ENCODE measurements around the gene WFIKKN2.
"Not testable (repeated sequence)": the region's sequence is repeated elsewhere in the genome, so short reads cannot be mapped to it uniquely, and the experiment has no call there.

WFIKKN2 gene

DNA sequence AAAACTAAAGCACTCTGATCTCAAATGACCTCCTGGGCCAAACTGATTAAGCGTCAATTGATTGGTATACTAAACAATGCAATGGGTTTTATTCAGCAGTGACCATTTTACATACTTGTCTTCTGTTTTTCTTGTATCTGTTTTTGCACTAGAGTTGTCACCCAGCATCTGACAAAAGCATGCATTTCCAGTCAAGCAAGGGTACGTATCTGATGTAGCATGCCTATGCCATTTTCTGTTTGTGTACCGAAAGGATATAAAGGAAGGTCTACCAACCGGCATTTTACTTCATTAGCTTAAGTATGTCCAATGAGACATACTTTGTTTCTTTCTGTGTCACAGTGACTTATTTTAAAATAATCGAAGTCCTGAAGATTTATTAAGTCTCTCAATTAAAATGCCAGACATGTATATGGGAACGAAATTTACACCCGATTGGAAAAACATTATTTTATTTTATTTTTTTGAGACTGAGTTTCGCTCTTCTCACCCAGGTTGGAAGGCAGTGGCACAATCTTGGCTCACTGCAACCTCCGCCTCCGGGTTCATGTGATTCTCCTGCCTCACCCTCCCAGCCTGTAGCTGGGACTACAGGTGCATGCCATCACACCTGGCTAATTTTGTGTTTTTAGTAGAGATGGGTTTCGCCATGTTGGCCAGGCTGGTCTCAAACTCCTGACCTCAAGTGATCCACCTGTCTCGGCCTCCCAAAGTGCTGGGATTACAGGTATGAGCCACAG lies 23.3 kb downstream of the WFIKKN2 start:
- no peak for DNase-seq

DNA sequence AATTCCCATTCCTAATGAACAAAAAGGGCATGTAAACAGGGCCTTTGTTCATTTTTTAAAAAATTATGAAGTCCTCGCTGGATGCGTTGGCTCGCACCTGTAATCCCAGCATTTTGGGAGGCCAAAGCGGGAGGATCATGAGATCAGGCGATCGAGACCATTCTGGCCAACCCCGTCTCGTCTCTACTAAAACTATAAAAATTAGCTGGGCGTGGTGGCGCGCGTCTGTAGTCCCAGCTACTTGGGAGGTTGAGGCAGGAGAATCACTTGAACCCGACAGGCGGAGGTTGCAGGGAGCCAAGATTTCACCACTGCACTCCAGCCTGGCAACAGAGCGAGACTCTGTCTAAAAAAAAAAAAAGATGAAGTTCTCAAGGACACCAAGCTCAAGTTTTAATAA lies 24.3 kb downstream of the WFIKKN2 start:
- DNase-seq, result not testable (repeated sequence)

DNA sequence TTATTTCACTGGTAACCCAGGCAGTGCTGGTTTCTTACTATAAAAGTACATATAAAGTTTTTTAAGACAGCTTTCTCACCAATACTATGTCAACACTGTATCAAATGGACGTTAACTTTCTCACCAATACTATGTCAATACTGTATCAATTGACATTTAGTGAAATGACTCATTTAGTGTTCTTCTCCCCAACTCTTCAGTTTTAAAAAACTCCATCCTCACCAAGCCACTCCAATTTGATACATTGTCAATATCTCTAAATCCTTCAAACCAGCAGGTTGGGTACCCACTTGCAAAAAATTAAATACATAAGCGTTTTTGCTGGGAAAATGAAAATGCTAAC lies 25.9 kb downstream of the WFIKKN2 start:
- no peak for DNase-seq

DNA sequence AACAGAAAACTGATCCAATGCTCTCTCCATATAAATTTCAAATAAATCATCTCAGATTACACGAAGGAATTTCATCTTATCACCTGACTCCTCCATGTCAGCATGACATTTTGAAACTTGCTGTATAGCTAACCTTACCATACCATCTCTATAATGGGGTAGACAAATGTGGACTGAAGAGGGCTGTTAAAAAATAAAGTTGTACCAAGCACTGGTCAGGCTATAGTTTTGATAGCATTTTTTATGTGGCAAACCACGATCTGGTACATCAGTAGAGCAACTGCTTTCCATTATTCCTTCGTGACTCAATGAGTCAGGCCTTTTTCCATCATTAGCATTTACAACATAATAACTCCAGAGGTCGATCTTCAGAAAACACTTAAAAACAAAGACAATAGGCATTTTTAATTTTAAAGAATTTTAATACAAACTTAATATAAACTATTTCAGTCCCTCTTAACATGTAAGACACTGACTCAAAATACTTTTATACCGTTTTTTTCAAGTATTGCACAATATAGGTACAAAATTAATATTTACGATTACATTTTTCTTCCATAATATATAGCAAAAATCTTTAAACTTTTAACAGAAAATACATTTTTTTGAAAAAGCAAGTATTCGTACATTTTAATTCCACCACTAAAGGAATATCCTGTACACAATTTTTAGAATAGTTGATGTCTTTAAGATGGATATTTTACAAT lies 26.6 kb downstream of the WFIKKN2 start:
- no peak for DNase-seq

DNA sequence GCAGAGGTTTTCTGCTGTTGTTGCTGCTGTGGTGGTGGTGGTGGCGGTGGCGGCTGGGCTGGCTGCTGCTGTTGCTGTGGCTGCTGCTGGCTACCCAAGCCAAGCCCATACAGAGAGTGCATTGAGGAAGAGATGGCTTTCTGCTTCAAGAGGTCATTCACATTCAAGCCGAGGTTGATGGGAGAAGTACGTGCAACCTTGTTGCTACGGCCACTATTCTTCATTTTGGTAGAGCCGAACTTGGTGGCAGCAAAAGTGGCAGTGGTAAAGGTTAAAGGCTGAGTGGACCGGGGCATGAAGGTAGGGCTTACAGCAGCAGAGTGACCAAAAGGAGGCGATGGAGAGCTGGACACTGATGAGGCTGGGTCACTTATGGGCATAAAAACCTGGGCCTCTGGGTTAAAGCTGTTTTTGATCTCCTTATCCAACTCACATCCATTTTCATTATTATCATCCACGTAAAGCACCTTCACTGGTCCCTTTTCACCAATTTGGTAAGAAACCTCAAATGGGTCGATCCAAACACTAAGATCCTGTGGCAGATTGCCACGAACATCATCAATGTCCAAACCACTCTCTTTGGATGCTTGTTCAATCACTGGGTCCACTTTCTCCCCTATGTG lies 27.9 kb downstream of the WFIKKN2 start:
- DNase-seq, result no peak

DNA sequence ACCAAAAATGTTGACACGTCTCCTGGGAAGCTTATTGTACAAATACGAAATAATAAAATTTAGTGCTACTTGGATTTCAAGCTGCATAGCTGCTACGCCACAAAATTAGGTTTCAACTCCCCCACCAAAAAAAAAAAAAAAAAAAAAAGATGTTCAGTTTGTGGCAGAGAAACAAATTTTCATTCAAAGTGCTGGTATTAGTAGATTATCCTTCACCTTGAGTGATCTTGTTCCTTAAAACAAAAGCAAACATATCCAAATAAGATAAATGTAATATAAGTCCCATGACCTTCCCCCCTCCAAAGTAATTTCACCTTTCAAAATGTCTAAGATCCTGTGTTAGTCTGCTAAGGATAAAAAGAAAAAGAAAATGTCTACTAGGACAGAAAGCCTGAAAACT lies 28.5 kb downstream of the WFIKKN2 start:
- no peak for DNase-seq

DNA sequence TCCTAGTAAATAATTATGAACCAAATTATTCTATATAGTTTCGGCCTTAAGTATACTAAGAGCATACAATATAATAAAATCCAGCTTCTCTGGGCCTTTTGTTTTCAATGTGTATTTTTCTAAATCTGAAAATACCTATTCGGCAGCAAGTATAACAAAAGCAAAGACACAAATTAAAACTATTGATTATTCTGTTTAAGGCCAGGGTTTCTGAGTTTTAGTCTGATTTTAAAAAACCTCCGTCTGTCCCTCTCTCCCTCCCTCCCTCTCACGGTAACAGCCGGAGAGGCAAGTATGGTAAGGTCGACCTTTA lies 29.3 kb downstream of the WFIKKN2 start:
- no peak for DNase-seq

DNA sequence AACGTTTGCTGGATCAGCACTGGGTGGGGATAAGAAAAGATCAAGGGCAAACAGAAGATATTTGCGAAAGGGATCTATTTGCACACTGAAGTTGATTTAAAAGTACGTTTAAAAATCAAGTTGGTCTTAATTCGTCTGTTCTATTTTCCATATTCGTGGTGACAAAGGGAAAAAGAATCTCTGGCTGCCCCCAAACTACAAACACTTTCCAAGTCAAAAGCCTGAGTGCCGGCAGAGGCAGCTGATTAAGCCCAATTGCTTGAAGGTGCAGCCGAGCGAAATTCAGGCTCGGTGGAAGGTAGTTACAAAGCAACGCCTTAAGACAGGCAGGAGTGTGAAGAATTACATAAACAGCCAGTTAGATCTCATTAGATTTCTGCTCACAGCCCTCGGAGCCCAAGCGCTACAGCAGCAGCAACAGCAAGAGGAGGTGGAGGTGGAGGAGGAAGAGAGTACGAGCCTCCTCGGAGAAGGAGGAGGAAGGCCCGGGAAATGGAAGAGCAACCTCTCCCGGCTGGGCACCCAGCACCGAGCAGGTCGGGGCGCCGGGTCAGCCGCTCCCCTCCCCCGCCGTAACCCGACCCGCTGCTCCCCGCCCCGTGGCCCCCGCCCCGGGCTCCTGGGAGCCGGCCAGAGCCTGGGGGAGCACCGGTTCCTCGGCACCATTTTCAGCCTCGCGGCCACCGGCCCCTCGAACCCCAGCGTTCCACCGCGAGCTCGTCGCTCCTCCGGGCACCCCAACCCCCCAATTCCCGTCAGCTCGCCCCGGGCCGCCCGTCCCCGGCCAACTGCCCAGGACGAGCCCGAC lies 29.9 kb downstream of the WFIKKN2 start:
- DNase-seq, result peak in 1 of 2 experiments; percentile 22

DNA sequence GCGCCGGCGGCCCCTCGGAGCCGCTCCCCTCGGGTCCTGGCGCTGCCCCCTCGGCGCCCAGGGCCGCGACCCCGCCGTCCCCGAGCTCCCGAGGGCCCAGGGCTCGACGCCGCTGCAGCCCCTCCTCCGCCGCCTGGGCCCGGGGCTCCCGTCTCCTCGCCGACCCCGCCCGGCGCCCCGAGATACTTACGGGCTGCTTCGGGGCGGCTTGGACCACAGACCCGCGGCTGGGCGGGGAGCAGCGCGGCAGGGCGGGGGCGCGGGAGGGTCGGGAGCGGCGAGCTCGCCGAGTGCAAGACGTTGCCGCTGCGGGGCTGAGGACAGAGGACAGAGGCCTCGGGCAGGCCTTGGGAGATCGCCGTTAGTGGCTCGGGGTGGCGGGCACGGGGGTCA lies 30.5 kb downstream of the WFIKKN2 start:
- no peak for DNase-seq

DNA sequence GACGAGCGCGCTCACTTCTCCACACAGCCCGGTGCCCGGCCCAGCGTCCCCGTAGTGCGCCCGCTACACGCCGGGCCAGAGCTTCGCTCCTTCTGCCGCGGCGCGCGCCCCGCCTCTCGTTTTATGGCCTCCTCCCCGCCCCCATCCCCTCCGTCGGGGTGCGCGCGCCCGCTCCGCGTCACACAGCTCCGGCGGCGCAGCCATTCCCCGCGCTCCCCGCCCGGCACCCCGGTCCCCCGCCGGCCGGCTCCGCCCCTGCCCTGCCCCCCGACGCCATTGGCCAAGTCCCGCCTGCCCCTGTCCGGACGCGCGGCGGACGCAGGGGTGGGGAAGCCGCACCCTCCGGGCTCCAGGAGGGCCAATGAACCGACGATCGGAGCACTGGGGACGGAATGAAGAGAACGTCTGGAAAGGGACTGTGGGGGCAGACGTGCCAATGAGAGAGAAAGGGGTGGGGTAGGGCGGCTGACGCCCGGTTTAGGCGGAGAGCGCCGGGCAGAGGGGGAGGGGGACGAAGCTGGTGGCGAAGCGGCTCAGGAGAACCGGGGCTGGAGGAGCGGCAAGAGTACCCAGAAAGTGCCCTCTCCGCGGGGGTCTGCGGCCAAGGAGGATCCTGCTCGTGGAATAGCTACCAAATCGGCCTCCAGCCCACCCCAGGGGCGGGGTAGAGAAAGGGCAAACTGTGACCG lies 31.0 kb downstream of the WFIKKN2 start, which contains the start of gene TOB1:
TOB1 (minus strand) TSS at position 94 of the 689 bp plus-strand sequence. CDS start 2,337 bp downstream, outside the sequence.
- DNase-seq, result peak; percentile 85 to 97

DNA sequence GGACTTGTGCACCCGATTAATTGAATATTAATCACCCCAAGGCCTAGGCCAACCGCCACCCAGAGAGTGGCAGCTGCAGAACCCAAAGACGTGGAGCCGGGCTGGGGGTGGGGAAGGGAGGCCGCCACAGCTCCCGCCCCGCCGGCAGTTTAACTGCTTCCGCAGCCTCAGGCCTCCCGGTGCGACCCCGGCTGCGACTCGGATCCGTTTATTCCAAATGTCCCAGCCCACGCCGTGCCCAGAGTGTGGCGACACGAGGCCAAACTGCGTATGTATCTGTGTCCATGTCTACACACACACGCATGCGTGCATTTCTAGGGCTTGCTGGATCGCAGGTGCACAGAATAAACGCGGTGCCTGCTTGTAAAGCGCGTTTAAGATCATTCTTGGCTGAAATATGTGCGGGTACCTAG lies 31.6 kb downstream of the WFIKKN2 start:
- DNase-seq, result no peak

DNA sequence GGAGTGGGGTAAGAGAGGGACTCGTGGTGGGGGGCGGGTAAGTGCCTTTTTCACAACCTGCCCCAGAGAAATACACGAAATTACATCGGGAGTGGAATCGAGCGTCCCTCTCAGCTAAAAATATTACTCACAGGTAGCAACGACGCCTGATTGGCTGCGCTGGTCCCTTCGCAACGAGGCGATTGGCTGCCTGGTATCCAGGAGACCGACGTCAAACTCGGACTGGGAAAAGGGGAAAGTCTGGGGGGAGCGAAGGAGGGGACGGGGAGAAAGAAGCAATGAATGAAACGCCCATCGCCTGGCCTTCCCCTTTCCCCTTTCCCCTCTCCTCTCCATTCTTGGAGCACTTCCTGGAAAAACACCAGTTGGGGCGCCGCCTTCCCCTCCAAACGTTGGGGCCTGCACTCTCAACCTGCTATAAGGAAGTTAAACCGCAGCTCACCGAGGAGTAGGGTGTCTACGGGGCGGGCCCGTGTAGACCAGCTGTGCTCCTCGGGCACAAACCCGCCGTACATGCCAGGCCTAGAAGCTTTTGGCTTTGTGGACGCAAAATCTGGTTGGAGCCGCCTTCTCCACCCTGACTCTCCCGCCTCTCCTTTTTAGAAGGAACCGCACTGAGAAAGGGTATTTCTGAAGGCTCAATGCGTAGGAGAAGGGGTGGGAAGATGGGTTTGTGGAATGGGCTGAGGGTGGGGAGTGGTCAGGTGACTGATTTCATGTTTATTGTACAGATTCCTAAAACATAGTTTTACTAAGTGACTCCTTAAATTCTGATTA lies 32.2 kb downstream of the WFIKKN2 start:
- DNase-seq, result peak; percentile 80 to 82

DNA sequence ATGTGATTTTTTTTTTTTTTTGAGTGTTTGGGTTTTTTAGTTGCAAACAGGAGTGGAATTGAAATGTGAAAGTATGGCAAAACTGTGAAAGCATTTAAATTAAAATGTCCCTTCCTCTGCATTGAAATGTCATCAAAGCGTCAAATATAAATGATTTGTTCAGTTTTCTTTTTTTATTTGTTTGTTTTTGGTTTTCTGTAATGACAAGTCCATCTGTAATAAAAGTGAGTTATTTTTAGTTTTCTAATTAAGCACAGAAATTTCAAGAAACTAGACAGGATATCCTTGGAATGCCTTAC lies 32.7 kb downstream of the WFIKKN2 start:
- no peak for DNase-seq

DNA sequence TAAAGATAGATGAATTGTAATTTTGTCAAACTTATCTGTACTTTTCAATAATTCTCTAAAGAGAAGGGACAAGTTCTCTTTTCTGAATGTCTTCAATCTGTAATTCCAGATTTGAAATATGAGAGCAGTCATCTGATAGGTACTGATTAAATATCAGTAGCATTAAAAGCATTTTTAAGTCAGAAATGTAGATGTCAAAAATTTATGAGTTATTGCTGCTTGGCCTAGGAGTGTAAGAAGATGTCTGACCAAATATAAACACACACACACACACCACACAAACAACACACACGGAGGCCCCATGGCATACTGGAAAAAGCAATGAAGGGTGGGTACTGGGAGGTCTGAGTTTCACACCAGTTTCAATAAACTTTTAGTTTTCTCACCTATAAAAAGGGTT lies 33.2 kb downstream of the WFIKKN2 start:
- DNase-seq, result no peak

DNA sequence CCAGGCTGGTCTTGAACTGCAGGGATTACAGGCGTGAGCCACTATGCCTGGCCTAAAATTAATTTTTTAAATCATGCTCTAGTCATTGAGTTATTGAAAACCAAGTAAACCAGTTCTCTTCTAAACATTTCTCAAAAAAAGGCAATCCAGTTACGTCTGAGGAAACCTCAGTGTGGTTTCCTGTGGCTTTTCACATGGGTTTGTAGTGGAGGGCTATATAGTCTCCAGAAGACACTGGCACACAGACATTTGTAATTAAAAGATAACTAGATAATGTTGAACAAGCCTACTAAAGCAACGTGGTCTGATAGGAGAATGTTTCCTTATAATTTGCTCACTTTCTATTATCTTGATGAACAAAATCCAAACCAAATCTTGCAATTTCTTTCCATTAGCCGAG lies 36.0 kb downstream of the WFIKKN2 start:
- DNase-seq, result no peak

DNA sequence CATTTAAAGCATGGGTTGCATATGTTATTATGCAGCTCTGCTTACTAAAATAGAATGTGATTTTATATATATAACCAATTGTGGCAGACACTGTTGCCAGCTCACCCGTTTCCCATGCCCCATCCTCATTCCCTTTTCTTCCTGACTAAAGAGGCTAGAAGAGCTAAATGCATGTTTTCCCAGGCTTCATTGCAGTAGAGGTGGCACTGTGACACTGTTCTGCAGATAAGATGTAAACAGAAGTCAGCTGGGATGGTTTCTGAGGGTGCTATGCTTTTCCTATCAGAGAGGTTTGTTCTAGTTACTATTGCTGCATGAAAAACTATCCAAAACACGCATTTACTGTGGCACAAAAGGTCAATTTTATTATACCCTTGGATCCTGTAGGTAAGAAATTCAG lies 36.5 kb downstream of the WFIKKN2 start:
- no peak for DNase-seq

DNA sequence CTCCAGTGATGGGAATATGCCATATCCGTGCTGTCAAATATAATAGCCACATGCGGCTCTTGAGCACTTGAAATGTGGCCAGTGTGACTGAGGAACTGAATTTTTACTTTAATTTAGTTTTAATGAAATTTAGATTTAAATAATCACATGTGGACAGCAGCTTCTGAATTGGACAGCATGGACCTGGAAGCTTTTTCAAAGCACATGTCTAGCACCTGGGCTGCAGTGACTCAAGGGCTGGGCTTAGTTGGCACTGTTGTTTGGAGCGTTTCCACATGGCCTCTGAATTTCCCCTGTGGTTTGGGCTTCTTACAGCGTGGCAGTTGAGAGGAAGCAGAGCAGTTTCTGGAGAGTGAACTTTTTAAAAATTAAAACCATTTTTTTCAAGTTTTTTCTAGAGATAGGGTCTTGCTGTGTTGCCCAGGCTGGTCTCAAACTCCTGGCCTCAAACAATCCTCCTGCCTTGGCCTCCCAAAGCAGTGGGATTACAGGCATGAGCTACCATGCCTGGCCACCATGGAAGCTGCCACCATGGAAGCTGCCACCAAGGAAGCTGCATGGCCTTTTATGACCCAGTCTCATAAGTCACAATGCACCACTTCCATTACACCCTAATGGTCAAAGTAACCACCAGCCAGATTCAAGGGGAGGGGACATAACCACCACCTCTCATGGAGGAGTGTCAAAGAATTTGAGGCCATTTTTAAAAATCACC lies 37.5 kb downstream of the WFIKKN2 start:
- no peak for DNase-seq

DNA sequence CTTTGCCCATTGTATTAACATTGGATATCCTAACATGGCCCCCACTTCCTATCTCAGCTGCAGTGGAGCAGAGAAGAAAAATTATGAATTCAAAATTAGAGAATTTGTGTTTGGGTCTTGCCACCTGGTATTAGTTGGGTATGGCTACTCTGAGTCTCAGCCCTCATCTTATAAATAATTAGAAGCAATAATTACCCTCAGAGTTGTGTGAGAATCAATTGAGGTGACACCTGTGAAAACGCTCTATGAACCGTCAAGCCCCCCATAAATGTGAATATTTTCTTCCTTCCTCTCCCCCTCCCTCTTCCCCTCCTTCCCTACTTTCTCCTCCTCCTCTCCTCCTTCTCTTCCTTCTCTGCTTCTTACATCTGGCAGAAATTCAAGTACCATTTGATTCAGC lies 39.7 kb downstream of the WFIKKN2 start:
- DNase-seq, result no peak

DNA sequence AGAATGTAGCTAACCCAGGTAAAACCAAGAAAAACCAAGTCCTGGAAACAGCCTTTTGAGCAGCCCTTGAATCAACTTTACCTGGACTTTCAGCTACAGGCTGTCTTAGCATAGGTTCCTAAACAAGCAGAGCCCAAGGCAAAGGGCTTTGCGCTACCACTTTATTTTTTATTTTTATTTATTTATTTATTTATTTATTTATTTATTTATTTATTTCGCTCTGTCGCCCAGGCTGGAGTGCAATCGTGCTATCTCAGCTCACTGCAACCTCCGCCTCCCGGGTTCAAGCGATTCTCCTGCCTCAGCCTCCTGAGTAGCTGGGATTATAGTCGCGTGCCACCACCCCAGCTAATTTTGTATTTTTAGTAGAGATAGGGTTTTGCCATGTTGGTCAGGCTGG lies 41.7 kb downstream of the WFIKKN2 start:
- not testable (repeated sequence) for DNase-seq

DNA sequence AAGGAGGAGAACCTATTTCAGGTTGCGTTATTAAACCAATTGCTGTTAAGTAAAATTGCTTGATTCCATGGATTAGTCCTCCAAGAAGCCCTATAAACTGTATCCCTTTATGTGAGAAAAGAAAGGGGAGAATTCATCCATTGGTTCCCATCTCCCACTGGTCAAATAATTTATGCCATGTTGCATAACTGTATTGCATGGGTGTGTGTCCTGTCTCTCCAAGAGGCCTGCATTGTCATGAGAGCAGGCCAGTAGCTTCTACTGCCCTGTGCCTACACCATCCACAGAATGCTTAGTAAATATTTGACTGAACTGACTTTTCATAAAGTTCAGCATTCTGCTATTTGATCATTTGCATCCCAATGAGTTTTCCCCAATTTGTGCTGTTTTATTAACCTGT lies 42.5 kb downstream of the WFIKKN2 start:
- no peak for DNase-seq

DNA sequence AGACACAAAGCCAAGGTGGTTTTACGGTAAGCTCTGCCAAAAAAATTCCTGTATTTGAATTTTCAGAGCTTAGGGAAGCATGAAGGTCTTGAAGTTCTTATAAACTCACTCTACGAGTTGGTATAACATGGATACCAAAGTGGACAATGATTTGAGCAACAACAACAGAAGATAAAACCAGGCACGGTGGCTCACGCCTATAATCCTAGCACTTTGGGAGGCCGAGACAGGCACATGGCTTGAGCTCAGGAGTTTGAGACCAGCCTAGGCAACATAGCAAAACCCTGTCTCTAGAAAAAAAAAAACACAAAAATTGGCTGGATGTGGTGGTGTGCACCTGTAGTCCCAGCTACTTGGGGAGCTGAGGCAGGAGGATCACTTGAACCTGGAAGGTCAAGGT lies 43.7 kb downstream of the WFIKKN2 start:
- no peak for DNase-seq

DNA sequence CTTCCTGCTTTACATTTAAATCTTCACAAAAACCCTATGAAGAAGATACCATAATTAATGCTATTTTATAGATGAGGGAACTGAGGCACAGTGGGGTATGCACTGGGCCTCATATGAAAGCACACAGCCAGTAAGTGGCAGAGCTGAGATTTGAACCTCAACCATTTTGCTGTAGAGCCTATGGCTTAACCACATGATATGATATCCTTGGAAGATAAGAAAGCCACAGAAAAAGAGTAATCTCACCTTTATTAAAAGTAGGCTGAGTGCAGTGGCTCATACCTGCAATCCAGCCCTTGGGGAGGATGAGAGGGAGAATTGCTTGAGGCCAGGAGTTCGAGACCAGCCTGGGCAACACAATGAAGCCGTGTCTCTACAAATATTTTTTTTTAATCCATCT lies 45.8 kb downstream of the WFIKKN2 start:
- no peak for DNase-seq
